ENCODE measurements around the gene PTBP3.
"Not testable (repeated sequence)": the region's sequence is repeated elsewhere in the genome, so short reads cannot be mapped to it uniquely, and the experiment has no call there.

GRCh38 chr9:112190320-112190719 is 143.1 kb downstream of the PTBP3 start:
- TF ChIP-seq CTCF, POLR2A (IDR thresholded peaks at IDR 0.05): not testable (repeated sequence)
